HepG2 (cell line): ENCODE results near the gene GNG7. TPM values are rescaled to one million over a fixed set of nuclear protein-coding genes. Genes with fewer than 3 reads are reported as not detected.
A peak's percentile ranks its signal among the peaks of the same experiment; 100 is the strongest.

Source experiments
- AKAP8 ChIP-seq: sonication (generic); formaldehyde crosslinking; IDR thresholded peaks from 2 replicates; pipeline ENCODE4 v1.5.1; 2020; ENCODE audit warnings: mild to moderate bottlenecking, missing genetic modification reagents
- CBX5 ChIP-seq: sonication (generic); formaldehyde crosslinking; IDR thresholded peaks from 2 replicates; pipeline ENCODE4 v1.4.0; 2020; ENCODE audit warnings: missing genetic modification reagents, borderline replicate concordance
- KDM6A ChIP-seq: IDR thresholded peaks from 2 replicates; pipeline ENCODE4 v1.6.1; 2016; ENCODE audit warnings: low read depth
- MTA1 ChIP-seq: sonication (generic); formaldehyde crosslinking; IDR thresholded peaks from 2 replicates; pipeline ENCODE4 v1.4.0; 2020; ENCODE audit warnings: missing genetic modification reagents, mild to moderate bottlenecking, borderline replicate concordance
- POLR2A ChIP-seq, 2 experiments: IDR thresholded peaks; 2 replicates each; pipeline ENCODE4 v1.6.1; 2011; ENCODE audit warnings: low read depth in 2 of 2, low read length in 2 of 2, mild to moderate bottlenecking in 1 of 2, moderate library complexity in 1 of 2; ENCODE audit not compliant: insufficient read depth in 1 of 2
- RXRB ChIP-seq: IDR thresholded peaks from 2 replicates; pipeline ENCODE4 v1.6.1; 2016; ENCODE audit warnings: borderline replicate concordance, missing genetic modification reagents, missing compliant biosample characterization
- SOX6 ChIP-seq, 2 experiments: fragments of 450-650 bp in 1 of 2; sonication (generic) in 1 of 2; formaldehyde crosslinking in 1 of 2; IDR thresholded peaks; 2 replicates each; pipeline versions ENCODE4 v1.4.0 to v1.6.1; 2017 to 2020; ENCODE audit warnings: antibody characterized with exemption in 1 of 2, mild to moderate bottlenecking in 1 of 2, missing genetic modification reagents in 1 of 2
- THRA ChIP-seq: sonication (generic); formaldehyde crosslinking; IDR thresholded peaks from 2 replicates; pipeline ENCODE4 v1.4.0; 2020; ENCODE audit warnings: missing genetic modification reagents, borderline replicate concordance
- ZBTB10 ChIP-seq: sonication (generic); formaldehyde crosslinking; IDR thresholded peaks from 2 replicates; pipeline ENCODE4 v1.4.0; 2020; ENCODE audit warnings: missing genetic modification reagents, borderline replicate concordance
- ZFY ChIP-seq: sonication (generic); formaldehyde crosslinking; IDR thresholded peaks from 2 replicates; pipeline ENCODE4 v1.4.0; 2020; ENCODE audit warnings: missing genetic modification reagents
- ZNF10 ChIP-seq: sonication (generic); formaldehyde crosslinking; IDR thresholded peaks from 2 replicates; pipeline ENCODE4 v1.4.0; 2020; ENCODE audit warnings: mild to moderate bottlenecking, low read depth, missing genetic modification reagents, borderline replicate concordance
- ZNF282 ChIP-seq: fragments of 450-650 bp; IDR thresholded peaks from 2 replicates; pipeline ENCODE4 v1.6.1; 2018; ENCODE audit not compliant: partially characterized antibody
- ZNF546 ChIP-seq: sonication (generic); formaldehyde crosslinking; conservative IDR thresholded peaks from 2 replicates; pipeline ENCODE4 v1.8.1; 2023; ENCODE audit warnings: mild to moderate bottlenecking, missing genetic modification reagents
- ZNF761 ChIP-seq: sonication (generic); formaldehyde crosslinking; conservative IDR thresholded peaks from 2 replicates; pipeline ENCODE4 v1.4.0; 2020; ENCODE audit warnings: mild to moderate bottlenecking, missing genetic modification reagents
- ZNF772 ChIP-seq: sonication (generic); formaldehyde crosslinking; IDR thresholded peaks from 2 replicates; pipeline ENCODE4 v1.5.0; 2020; ENCODE audit warnings: mild to moderate bottlenecking, missing genetic modification reagents
- ZNF784 ChIP-seq: sonication (generic); formaldehyde crosslinking; IDR thresholded peaks from 2 replicates; pipeline ENCODE4 v1.5.1; 2020; ENCODE audit warnings: missing genetic modification reagents, mild to moderate bottlenecking, borderline replicate concordance
- polyA plus RNA-seq, 8 experiments: library from polyadenylated mRNA; depleted of rRNA in 3 of 8; stranded (reverse) in 7 of 8; unstranded in 1 of 8; fragments of >200 nt; fragmentation: Illumina TruSeq in 4 of 8; extraction: Trizol in 4 of 8; gene quantifications; 2 replicates each; pipeline versions ENCODE4 v1.2.1 to v1.2.3, GENCODE V29; 2011 to 2016; ENCODE audit warnings: low read depth in 4 of 8, missing spikeins in 1 of 8, mixed read lengths in 1 of 8; ENCODE audit not compliant: insufficient read depth in 1 of 8
- total RNA-seq, 5 experiments: library from RNA; depleted of rRNA; stranded (reverse); fragments of >200 nt; fragmentation: Illumina TruSeq; extraction: Trizol; gene quantifications; 2 replicates each; pipeline ENCODE4 v1.2.3, GENCODE V29; 2016; ENCODE audit warnings: low read depth in 1 of 5
- TF ChIP-seq, protein P1 (sequence below): sonication (generic); formaldehyde crosslinking; IDR thresholded peaks from 2 replicates; pipeline ENCODE4 v1.5.0; 2020; ENCODE audit warnings: mild to moderate bottlenecking, missing genetic modification reagents
- TF ChIP-seq, protein P2 (sequence below): sonication (generic); formaldehyde crosslinking; IDR thresholded peaks from 2 replicates; pipeline ENCODE4 v1.4.0; 2020; ENCODE audit warnings: missing genetic modification reagents

GNG7 gene
- total and polyA plus RNA-seq, 2 of the 13 experiments (the other 11 are each of a cell fraction or from before 2014, with no cell fraction given), result 1.4 to 3.3 TPM

DNA sequence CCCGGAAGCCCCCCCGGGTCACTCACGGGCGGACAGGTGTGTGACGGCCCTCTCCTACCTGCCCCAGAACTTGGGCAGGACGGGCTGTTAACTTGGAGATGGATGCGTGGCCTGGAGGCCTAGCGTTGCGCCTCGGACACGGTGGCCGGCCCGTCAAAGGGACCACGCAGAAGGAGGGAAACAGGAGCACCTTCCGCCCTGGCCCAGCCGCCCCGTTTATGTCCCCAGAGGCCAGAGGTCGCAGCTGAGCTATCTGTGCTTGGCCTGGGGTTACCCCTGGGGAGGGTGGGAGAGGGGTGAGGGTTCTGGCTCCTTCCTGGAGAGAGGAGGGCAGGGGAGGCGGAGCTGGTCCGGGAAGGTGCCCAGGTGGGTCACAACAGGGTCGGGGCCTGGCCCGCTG is 190.9 kb downstream of the GNG7 start (continued):
- TF ChIP-seq, protein P1, sequence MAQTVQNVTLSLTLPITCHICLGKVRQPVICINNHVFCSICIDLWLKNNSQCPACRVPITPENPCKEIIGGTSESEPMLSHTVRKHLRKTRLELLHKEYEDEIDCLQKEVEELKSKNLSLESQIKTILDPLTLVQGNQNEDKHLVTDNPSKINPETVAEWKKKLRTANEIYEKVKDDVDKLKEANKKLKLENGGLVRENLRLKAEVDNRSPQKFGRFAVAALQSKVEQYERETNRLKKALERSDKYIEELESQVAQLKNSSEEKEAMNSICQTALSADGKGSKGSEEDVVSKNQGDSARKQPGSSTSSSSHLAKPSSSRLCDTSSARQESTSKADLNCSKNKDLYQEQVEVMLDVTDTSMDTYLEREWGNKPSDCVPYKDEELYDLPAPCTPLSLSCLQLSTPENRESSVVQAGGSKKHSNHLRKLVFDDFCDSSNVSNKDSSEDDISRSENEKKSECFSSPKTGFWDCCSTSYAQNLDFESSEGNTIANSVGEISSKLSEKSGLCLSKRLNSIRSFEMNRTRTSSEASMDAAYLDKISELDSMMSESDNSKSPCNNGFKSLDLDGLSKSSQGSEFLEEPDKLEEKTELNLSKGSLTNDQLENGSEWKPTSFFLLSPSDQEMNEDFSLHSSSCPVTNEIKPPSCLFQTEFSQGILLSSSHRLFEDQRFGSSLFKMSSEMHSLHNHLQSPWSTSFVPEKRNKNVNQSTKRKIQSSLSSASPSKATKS (CRISPR knock-in tag), result no peak
- no peak for TF ChIP-seq KDM6A (CRISPR knock-in tag)
- TF ChIP-seq THRA (CRISPR knock-in tag), result peak; percentile 30; the same call in 1 of the 2 replicates
- no peak for TF ChIP-seq POLR2A (IDR thresholded peaks at IDR 0.05; ENCODE audit: insufficient read depth in 1 of 2, low read depth in 2 of 2, low read length in 2 of 2)
- TF ChIP-seq RXRB (CRISPR knock-in tag), result peak; percentile 42; the same call in 1 of the 2 replicates
- TF ChIP-seq ZNF546 (CRISPR knock-in tag), result no peak
- TF ChIP-seq ZBTB10 (CRISPR knock-in tag), result no peak
- no peak for TF ChIP-seq ZNF282
- no peak for TF ChIP-seq SOX6 (IDR thresholded peaks at IDR 0.05)
- TF ChIP-seq SOX6 (CRISPR knock-in tag; IDR thresholded peaks at IDR 0.05), result no peak
- peak; percentile 59; the same call in 1 of the 2 replicates for TF ChIP-seq AKAP8 (CRISPR knock-in tag)
- no peak for TF ChIP-seq ZNF761 (CRISPR knock-in tag)
- 0 out of 2 replicates have a peak, but pooled peaks have one; percentile 47 for TF ChIP-seq MTA1
- no peak for TF ChIP-seq ZNF10 (CRISPR knock-in tag)
- 0 out of 2 replicates have a peak, but pooled peaks have one; percentile 16 for TF ChIP-seq ZNF772 (CRISPR knock-in tag)
- TF ChIP-seq, protein P2, sequence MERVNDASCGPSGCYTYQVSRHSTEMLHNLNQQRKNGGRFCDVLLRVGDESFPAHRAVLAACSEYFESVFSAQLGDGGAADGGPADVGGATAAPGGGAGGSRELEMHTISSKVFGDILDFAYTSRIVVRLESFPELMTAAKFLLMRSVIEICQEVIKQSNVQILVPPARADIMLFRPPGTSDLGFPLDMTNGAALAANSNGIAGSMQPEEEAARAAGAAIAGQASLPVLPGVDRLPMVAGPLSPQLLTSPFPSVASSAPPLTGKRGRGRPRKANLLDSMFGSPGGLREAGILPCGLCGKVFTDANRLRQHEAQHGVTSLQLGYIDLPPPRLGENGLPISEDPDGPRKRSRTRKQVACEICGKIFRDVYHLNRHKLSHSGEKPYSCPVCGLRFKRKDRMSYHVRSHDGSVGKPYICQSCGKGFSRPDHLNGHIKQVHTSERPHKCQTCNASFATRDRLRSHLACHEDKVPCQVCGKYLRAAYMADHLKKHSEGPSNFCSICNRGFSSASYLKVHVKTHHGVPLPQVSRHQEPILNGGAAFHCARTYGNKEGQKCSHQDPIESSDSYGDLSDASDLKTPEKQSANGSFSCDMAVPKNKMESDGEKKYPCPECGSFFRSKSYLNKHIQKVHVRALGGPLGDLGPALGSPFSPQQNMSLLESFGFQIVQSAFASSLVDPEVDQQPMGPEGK (CRISPR knock-in tag), result no peak; the same call in 1 of the 2 replicates
- 0 out of 2 replicates have a peak, but pooled peaks have one; percentile 32 for TF ChIP-seq ZFY (CRISPR knock-in tag)
- TF ChIP-seq CBX5 (CRISPR knock-in tag), result no peak
- no peak for TF ChIP-seq ZNF784
